Endothelial cell of umbilical vein (primary cell): ENCODE measurements around the gene ASCL4. TPM values are rescaled to one million over a fixed set of nuclear protein-coding genes. Genes with fewer than 3 reads are reported as not detected.

Experiments
- BruUV-seq: library from RNA; stranded (reverse); fragments of 400-500 nt; replicated peaks from 2 replicates; lab custom pipeline; 2021; lab: Mats Ljungman, UMichigan
- CTCF ChIA-PET: fragments of 300-600, 350-600 bp; sonication (Branson Sonifier 250); formaldehyde crosslinking; loops from one replicate; lab custom pipeline; 2021; ENCODE audit warnings: antibody characterized with exemption, inconsistent platforms; lab: Charles Lee
- POLR2A ChIA-PET: fragments of 300-600, 350-600 bp; sonication (Branson Sonifier 250); formaldehyde crosslinking; loops from one replicate; lab custom pipeline; 2021; ENCODE audit warnings: antibody characterized with exemption, inconsistent platforms; lab: Charles Lee
- DNase-seq: peaks from one replicate; pipeline ENCODE4 v3.0.0-alpha.2; 2011; ENCODE audit warnings: low read depth, low spot score
- FAIRE-seq: peaks from 2 replicates; lab custom pipeline; 2011; peaks lifted over from hg19 to GRCh38; lab: Jason Lieb, UNC
- H2AFZ ChIP-seq: 2 replicates; pipeline ENCODE4 v1.6.0; 2012; ENCODE audit warnings: low read depth, low read length, control low read depth, inconsistent platforms
- H3K27ac ChIP-seq: 2 replicates; pipeline ENCODE4 v1.5.1; 2011; ENCODE audit warnings: low read depth, mild to moderate bottlenecking, control low read depth, low read length, moderate library complexity; ENCODE audit not compliant: insufficient read depth
- H3K27me3 ChIP-seq, 2 experiments: 2 replicates each; pipeline versions ENCODE4 v1.6.0 to v1.6.1; 2011; ENCODE audit warnings: low read length in 2 of 2, mixed read lengths in 1 of 2; ENCODE audit not compliant: control insufficient read depth in 2 of 2, insufficient read depth in 2 of 2
- H3K36me3 ChIP-seq, 2 experiments: 2 replicates in 1 of 2; 3 replicates in 1 of 2; pipeline ENCODE4 v1.5.1; 2011; ENCODE audit warnings: low read length in 2 of 2, mild to moderate bottlenecking in 1 of 2, moderate library complexity in 1 of 2; ENCODE audit not compliant: control insufficient read depth in 2 of 2, insufficient read depth in 2 of 2; ENCODE audit errors: extremely low read depth in 1 of 2
- H3K4me1 ChIP-seq: 3 replicates; pipeline ENCODE4 v1.5.1; 2011; ENCODE audit warnings: mild to moderate bottlenecking, low read length; ENCODE audit not compliant: control insufficient read depth, insufficient read depth; ENCODE audit errors: extremely low read depth
- H3K4me2 ChIP-seq: 2 replicates; pipeline ENCODE4 v1.6.1; 2011; ENCODE audit warnings: low read length, control low read depth, mixed read lengths; ENCODE audit not compliant: insufficient read depth
- H3K4me3 ChIP-seq, 3 experiments: fragments of 200-600 bp in 1 of 3; sonication (generic), shearing (Covaris generic) in 1 of 3; replicated peaks in 1 of 3; 2 replicates each; pipeline ENCODE4 v1.5.1; 2011 to 2016; ENCODE audit warnings: control low read depth in 3 of 3, low read length in 3 of 3, mild to moderate bottlenecking in 2 of 3, inconsistent platforms in 1 of 3, low read depth in 1 of 3, moderate library complexity in 1 of 3; ENCODE audit not compliant: insufficient read depth in 1 of 3
- H3K79me2 ChIP-seq: 2 replicates; pipeline ENCODE4 v1.6.0; 2012; ENCODE audit warnings: low read length, inconsistent platforms; ENCODE audit not compliant: control insufficient read depth, insufficient read depth
- H3K9ac ChIP-seq: replicated peaks from 2 replicates; pipeline ENCODE3; 2011; ENCODE audit warnings: low read length, control low read depth; ENCODE audit not compliant: insufficient read depth; ENCODE audit errors: extremely low read depth
- H3K9me1 ChIP-seq: replicated peaks from 3 replicates; pipeline ENCODE4 v1.6.0; 2011; ENCODE audit warnings: mild to moderate bottlenecking, low read length; ENCODE audit not compliant: control insufficient read depth, insufficient read depth; ENCODE audit errors: extremely low read depth
- H3K9me3 ChIP-seq: replicated peaks from 2 replicates; pipeline ENCODE4 v1.5.1; 2012; ENCODE audit warnings: low read length, inconsistent platforms; ENCODE audit not compliant: control insufficient read depth, insufficient read depth
- H4K20me1 ChIP-seq: replicated peaks from 2 replicates; pipeline ENCODE3; 2011; ENCODE audit warnings: mild to moderate bottlenecking, low read length; ENCODE audit not compliant: control insufficient read depth, insufficient read depth; ENCODE audit errors: extremely low read depth
- CTCF ChIP-seq, 2 donors: IDR thresholded peaks; 1 replicate in 1 of 2; 2 replicates in 1 of 2; pipeline ENCODE4 v1.5.1; 2011; ENCODE audit warnings: low read length in 2 of 2, mild to moderate bottlenecking in 2 of 2, moderate library complexity in 2 of 2, control low read depth in 1 of 2, inconsistent platforms in 1 of 2, low read depth in 1 of 2; ENCODE audit not compliant: insufficient read depth in 1 of 2; ENCODE audit errors: extremely low read depth in 1 of 2
- EZH2 ChIP-seq: IDR thresholded peaks from 2 replicates; pipeline ENCODE4 v1.6.1; 2012; ENCODE audit warnings: borderline replicate concordance, low read depth, mild to moderate bottlenecking, moderate library complexity, low read length, inconsistent platforms; ENCODE audit not compliant: severe bottlenecking
- FOS ChIP-seq: IDR thresholded peaks from 2 replicates; pipeline ENCODE4 v1.6.1; 2011; ENCODE audit warnings: mild to moderate bottlenecking, low read length, moderate library complexity, borderline replicate concordance; ENCODE audit not compliant: insufficient read depth
- GATA2 ChIP-seq: IDR thresholded peaks from 2 replicates; pipeline ENCODE4 v1.7.0; 2011; ENCODE audit warnings: low read depth, mild to moderate bottlenecking, moderate library complexity, mixed read lengths, low read length; ENCODE audit not compliant: insufficient read length, insufficient read depth
- JUN ChIP-seq: IDR thresholded peaks from 2 replicates; pipeline ENCODE4 v1.6.1; 2011; ENCODE audit warnings: borderline replicate concordance, low read depth; ENCODE audit not compliant: insufficient read length, insufficient read depth
- MAX ChIP-seq: IDR thresholded peaks from 2 replicates; pipeline ENCODE4 v1.6.1; 2011; ENCODE audit not compliant: insufficient read depth, insufficient read length
- MYC ChIP-seq: IDR thresholded peaks from one replicate; pipeline ENCODE4 v1.6.1; 2011; ENCODE audit warnings: mild to moderate bottlenecking, low read depth, low read length
- POLR2A ChIP-seq: IDR thresholded peaks from 2 replicates; pipeline ENCODE4 v1.6.1; 2012; ENCODE audit warnings: low read depth, mild to moderate bottlenecking, control low read depth, low read length
- POLR2AphosphoS5 ChIP-seq: IDR thresholded peaks from 2 replicates; pipeline ENCODE4 v1.6.1; 2012; ENCODE audit warnings: low read depth, mild to moderate bottlenecking, control low read depth, low read length, moderate library complexity; ENCODE audit not compliant: insufficient read depth
- dilution Hi-C: fragments of 300-500 bp; cut with MboI; formaldehyde crosslinking; loops from one replicate; pipeline ENCODE4 v1.15.0; 2019; ENCODE audit warnings: low sequenced_read_pairs; ENCODE audit not compliant: extremely low pct_ligation_motif_present
- intact Hi-C: fragments of 100-400 bp; cut with micrococcal nuclease; formaldehyde crosslinking; loops from one replicate; pipeline ENCODE4 v1.10.0; 2022
- polyA plus RNA-seq, 4 experiments: library from polyadenylated mRNA; depleted of rRNA in 3 of 4; stranded (reverse) in 3 of 4; unstranded in 1 of 4; fragments of >200 nt; gene quantifications; 2 replicates each; pipeline versions ENCODE4 v1.2.1 to v1.2.3, GENCODE V29; 2011 to 2012; ENCODE audit warnings: missing spikeins in 1 of 4
- total RNA-seq: library from RNA; stranded (reverse); gene quantifications from 2 replicates; pipeline ENCODE4 v1.2.3, GENCODE V29; 2021

Gene ASCL4
- total and polyA plus RNA-seq, 2 donors (not counting 3 experiments of a cell fraction or from before 2014, with no cell fraction given), result not detected

DNA sequence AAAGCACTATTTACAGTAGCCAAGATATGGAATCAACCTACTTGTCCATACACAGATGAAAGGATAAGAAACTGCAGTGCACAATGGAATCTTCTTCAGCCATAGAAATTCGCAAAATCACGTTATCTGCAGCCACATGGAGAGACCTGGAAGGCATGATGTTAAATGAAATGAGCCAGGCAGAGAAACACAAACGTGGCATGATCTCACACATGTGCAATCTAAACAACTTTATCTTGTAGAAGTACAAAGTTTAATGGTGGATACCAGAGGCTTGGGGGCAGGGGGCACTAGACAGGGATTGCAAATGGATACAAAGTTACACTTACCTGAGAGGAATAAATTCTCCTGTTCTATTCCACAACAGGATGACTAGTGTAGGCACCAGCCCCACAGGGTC lies 24.1 kb downstream of the ASCL4 start:
- Histone ChIP-seq H3K27ac (no peak overlapping the region), H3K36me3 (no peaks in the 10 kb centered on the region), H3K9ac (no peak overlapping the region), H3K4me1 (no peaks in the 10 kb centered on the region), H3K79me2 (no peaks in the 10 kb centered on the region), H3K9me3 (no peaks in the 10 kb centered on the region), H2AFZ (no peak overlapping the region), H4K20me1 (no peaks in the 10 kb centered on the region), H3K9me1 (no peaks in the 10 kb centered on the region), H3K4me2 (no peak overlapping the region), H3K27me3 (no peaks in the 10 kb centered on the region), H3K4me3 (no peak overlapping the region)
- TF ChIP-seq CTCF (IDR thresholded peaks at IDR 0.05; ENCODE audit: extremely low read depth in 1 of 2, insufficient read depth in 1 of 2, low read depth in 1 of 2, low read length in 2 of 2), result no peak
- ChIA-PET CTCF (no interaction called here), POLR2A (no interaction called here)
- dilution Hi-C loops (no loop called here), intact Hi-C loops (no loop called here)
- DNase-seq (no peak), FAIRE-seq (no peak)
- no TSS peak for BruUV-seq

DNA sequence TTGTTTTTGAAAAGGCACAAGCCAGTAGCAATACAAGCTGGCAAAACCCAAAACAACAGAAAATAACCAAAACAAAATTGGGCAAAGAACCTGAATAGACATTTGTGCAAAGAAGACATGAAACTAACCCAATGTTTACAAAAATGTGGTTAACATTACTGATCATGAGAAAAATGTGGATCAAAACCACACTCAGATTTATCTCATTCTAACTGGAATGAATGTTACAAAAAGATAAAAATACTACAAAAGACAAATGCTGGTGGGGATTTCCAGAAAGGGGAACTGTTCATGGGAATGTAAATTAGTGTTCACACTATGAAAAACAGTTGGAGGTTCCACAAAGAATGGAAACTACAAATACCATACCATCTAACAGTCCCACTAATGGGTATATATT lies 26.6 kb downstream of the ASCL4 start:
- intact Hi-C loops (no loop called here), dilution Hi-C loops (no loop called here)
- no peaks in the 10 kb centered on the region for H3K4me1 ChIP-seq
- no peaks in the 10 kb centered on the region for H3K79me2 ChIP-seq
- POLR2A ChIA-PET, result no interaction called here
- H3K27ac ChIP-seq, result no peak overlapping the region
- H3K9me3 ChIP-seq, result no peaks in the 10 kb centered on the region
- BruUV-seq, result no TSS peak
- FAIRE-seq (no peak), DNase-seq (no peak)
- CTCF ChIA-PET, result no interaction called here
- no peak overlapping the region for H2AFZ ChIP-seq
- H3K9me1 ChIP-seq, result no peaks in the 10 kb centered on the region
- H4K20me1 ChIP-seq, result no peaks in the 10 kb centered on the region
- no peaks in the 10 kb centered on the region for H3K36me3 ChIP-seq
- H3K27me3 ChIP-seq, result no peaks in the 10 kb centered on the region
- TF ChIP-seq MAX (no peak), MYC (no peak), FOS (no peak), EZH2 (no peak), GATA2 (no peak), POLR2AphosphoS5 (no peak), CTCF (IDR thresholded peaks at IDR 0.05; ENCODE audit: extremely low read depth in 1 of 2, insufficient read depth in 1 of 2, low read depth in 1 of 2, low read length in 2 of 2) (no peak), POLR2A (no peak), JUN (no peak)
- no peak overlapping the region for H3K4me3 ChIP-seq
- H3K4me2 ChIP-seq, result no peak overlapping the region
- no peak overlapping the region for H3K9ac ChIP-seq
